Daoy (cell line): ENCODE results near the gene RAB8B. TPM values are rescaled to one million over a fixed set of nuclear protein-coding genes. Genes with fewer than 3 reads are reported as not detected.
A peak's percentile ranks its signal among the peaks of the same experiment; 100 is the strongest.

Experiments
- DNase-seq: peaks from one replicate; pipeline ENCODE4 v3.0.0-alpha.2; 2015; ENCODE audit warnings: low read depth
- total RNA-seq: library from RNA; depleted of rRNA; stranded (reverse); fragments of >200 nt; shearing (Covaris generic); gene quantifications from 2 replicates; pipeline ENCODE4 v1.2.3, GENCODE V29; 2014; rRNA removed

Gene RAB8B
- total RNA-seq: 28.5 and 29.4 TPM in 2 replicates

- DNase-seq: peak; percentile 97
Measured at GRCh38 chr15:63188926-63189871, at the start of gene RAB8B. TSS of gene RAB8B (plus strand) at chr15:63189606. CDS start at chr15:63189625, 19 bp downstream.

GRCh38 chr15:63140936-63141335 is 48.5 kb upstream of the RAB8B start:
- DNase-seq: no peak

GRCh38 chr15:63145426-63145825 is 44.0 kb upstream of the RAB8B start:
- no peak for DNase-seq

GRCh38 chr15:63146684-63147083 is 42.7 kb upstream of the RAB8B start:
- no peak for DNase-seq

GRCh38 chr15:63151665-63152064 is 37.7 kb upstream of the RAB8B start:
- no peak for DNase-seq

- no peak for DNase-seq
Measured at GRCh38 chr15:63155486-63155885, 33.9 kb upstream of the RAB8B start.

GRCh38 chr15:63156086-63156710 is 33.2 kb upstream of the RAB8B start:
- DNase-seq: no peak

- peak; percentile 37 for DNase-seq
Measured at GRCh38 chr15:63156755-63157117, 32.7 kb upstream of the RAB8B start.

GRCh38 chr15:63157118-63157843 is 32.1 kb upstream of the RAB8B start, which contains the start of gene RPS27L:
TSS of gene RPS27L (minus strand) at chr15:63157477. CDS start at chr15:63157405, 72 bp downstream.
- DNase-seq: peak; percentile 94

- DNase-seq: peak; percentile 66
Measured at GRCh38 chr15:63157891-63158431, 31.4 kb upstream of the RAB8B start.

GRCh38 chr15:63160638-63161037 is 28.8 kb upstream of the RAB8B start:
- no peak for DNase-seq

- no peak for DNase-seq
Measured at GRCh38 chr15:63163217-63163616, 26.2 kb upstream of the RAB8B start.

- DNase-seq: no peak
Measured at GRCh38 chr15:63165166-63165859, 24.1 kb upstream of the RAB8B start.

GRCh38 chr15:63166219-63166618 is 23.2 kb upstream of the RAB8B start:
- no peak for DNase-seq

GRCh38 chr15:63169788-63170187 is 19.6 kb upstream of the RAB8B start:
- no peak for DNase-seq

GRCh38 chr15:63172376-63172775 is 17.0 kb upstream of the RAB8B start:
- no peak for DNase-seq

GRCh38 chr15:63172851-63173451 is 16.5 kb upstream of the RAB8B start:
- no peak for DNase-seq

GRCh38 chr15:63176302-63176701 is 13.1 kb upstream of the RAB8B start:
- peak; percentile 53 for DNase-seq

GRCh38 chr15:63178034-63178433 is 11.4 kb upstream of the RAB8B start:
- no peak for DNase-seq

- no peak for DNase-seq
Measured at GRCh38 chr15:63180746-63181145, 8.7 kb upstream of the RAB8B start.

GRCh38 chr15:63181648-63182047 is 7.8 kb upstream of the RAB8B start:
- DNase-seq: no peak
